Measurements from ENCODE around the gene C2CD4D.
A peak's percentile ranks its signal among the peaks of the same experiment; 100 is the strongest.

Gene C2CD4D

DNA sequence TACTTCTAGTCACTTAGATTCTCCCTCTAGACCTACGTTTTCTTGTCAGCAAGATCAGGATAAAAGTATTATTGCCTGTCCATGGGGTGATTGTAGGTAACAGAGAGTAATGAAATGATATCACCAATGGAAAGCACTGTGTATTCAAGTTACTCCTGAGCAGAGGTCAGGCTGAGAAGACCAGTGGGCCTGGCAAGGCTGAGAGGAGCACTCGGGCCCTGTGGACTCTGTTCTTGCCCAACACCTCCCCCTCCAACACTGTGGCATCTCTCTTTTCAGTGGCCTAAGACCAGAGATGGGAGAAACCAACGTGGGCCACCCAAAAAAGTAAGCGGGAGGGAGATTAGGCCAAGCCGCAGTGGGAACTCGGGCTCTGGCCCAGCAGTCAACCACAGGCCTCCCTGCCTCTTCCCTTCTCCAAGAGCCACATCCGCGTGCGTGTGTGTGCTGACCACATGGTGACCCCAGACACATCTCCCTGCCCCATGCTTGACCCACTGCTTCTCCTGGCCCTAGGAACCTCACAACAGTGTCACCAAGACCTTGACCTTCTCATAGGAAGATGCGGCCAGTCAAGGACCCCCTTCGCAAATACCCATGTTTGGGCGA, 20.3 kb downstream of the C2CD4D start:
- no peak overlapping the region for H3K4me3 ChIP-seq (ENCODE audit: insufficient read depth in 1 of 2, low read depth in 1 of 2, low read length in 2 of 2)
- H3K14ac ChIP-seq (ENCODE audit: low read length in 2 of 2): no peak overlapping the region
- H3K27ac ChIP-seq (ENCODE audit: low read length, poor library complexity, severe bottlenecking): no peak overlapping the region
- H3K27me3 ChIP-seq (ENCODE audit: control insufficient read depth in 1 of 2, insufficient read depth in 1 of 2, low read length in 2 of 2): peaks cover 66 to 75% of the 10 kb centered on the region in 2 experiments
- H3K4ac ChIP-seq (ENCODE audit: low read depth in 1 of 2, low read length in 2 of 2): no peak overlapping the region
- H2BK12ac ChIP-seq (ENCODE audit: low read length in 2 of 2): no peak overlapping the region
- H2AFZ ChIP-seq (ENCODE audit: low read depth, low read length): no peak overlapping the region
- 87% methylated on average over 11 of the region's 12 CpGs for WGBS
- H2BK5ac ChIP-seq (ENCODE audit: low read depth, low read length, poor library complexity, severe bottlenecking): no peak overlapping the region
- H3K23ac ChIP-seq (ENCODE audit: low read length in 2 of 2): no peak overlapping the region
- H3K4me2 ChIP-seq (ENCODE audit: low read length, poor library complexity, severe bottlenecking): no peak overlapping the region
- no peak overlapping the region for H3K18ac ChIP-seq (ENCODE audit: low read depth in 1 of 2, low read length in 2 of 2)
- no peak overlapping the region for H4K91ac ChIP-seq (ENCODE audit: low read length)
- no peaks in the 10 kb centered on the region for H3K36me3 ChIP-seq (ENCODE audit: control insufficient read depth in 1 of 2, insufficient read depth in 2 of 2, low read depth in 1 of 2, low read length in 2 of 2)
- H2BK15ac ChIP-seq (ENCODE audit: low read depth, poor library complexity, severe bottlenecking): no peak overlapping the region
- no peak overlapping the region for H2BK120ac ChIP-seq (ENCODE audit: low read depth, low read length)
- no peaks in the 10 kb centered on the region for H3K9me3 ChIP-seq (ENCODE audit: control insufficient read depth, low read length)
- no peaks in the 10 kb centered on the region for H3K79me1 ChIP-seq (replicated peaks; ENCODE audit: low read length, poor library complexity, severe bottlenecking)
- no peak for DNase-seq
- no peak overlapping the region for H2AK5ac ChIP-seq (ENCODE audit: low read length, severe bottlenecking)
- H3K9ac ChIP-seq (ENCODE audit: low read length): no peak overlapping the region
- peaks cover 2% of the 10 kb centered on the region for H3K4me1 ChIP-seq (ENCODE audit: control insufficient read depth, insufficient read depth, low read depth, low read length)
- H4K8ac ChIP-seq (ENCODE audit: low read length): no peak overlapping the region

DNA sequence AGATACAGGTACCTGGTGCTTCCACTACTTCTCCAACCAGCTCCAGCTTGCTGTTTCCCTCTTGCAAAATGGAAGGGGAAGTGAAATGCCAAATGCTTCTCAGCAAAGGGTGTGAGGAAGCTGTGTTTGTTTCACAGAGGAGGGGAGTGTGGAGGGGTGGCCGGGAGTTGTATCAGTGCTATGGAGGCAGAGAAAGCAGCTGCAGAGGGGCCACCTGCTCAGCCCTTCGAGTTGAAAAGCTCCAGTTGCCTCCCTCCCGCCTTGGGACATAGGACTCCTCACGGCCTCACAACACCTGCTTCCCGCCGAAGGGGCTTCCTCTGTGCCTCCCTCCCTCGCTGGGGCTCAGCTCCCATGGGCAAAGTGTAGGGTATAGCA, 22.3 kb downstream of the C2CD4D start:
- Histone ChIP-seq H2BK5ac (ENCODE audit: low read depth, low read length, poor library complexity, severe bottlenecking) (no peak overlapping the region), H3K9ac (ENCODE audit: low read length) (no peak overlapping the region), H2BK15ac (ENCODE audit: low read depth, poor library complexity, severe bottlenecking) (no peak overlapping the region), H3K18ac (ENCODE audit: low read depth in 1 of 2, low read length in 2 of 2) (no peak overlapping the region), H3K4me2 (ENCODE audit: low read length, poor library complexity, severe bottlenecking) (no peak overlapping the region), H4K91ac (ENCODE audit: low read length) (no peak overlapping the region), H3K23ac (ENCODE audit: low read length in 2 of 2) (no peak overlapping the region), H2BK120ac (ENCODE audit: low read depth, low read length) (no peak overlapping the region), H2AFZ (ENCODE audit: low read depth, low read length) (no peak overlapping the region), H3K36me3 (ENCODE audit: control insufficient read depth in 1 of 2, insufficient read depth in 2 of 2, low read depth in 1 of 2, low read length in 2 of 2) (no peaks in the 10 kb centered on the region), H3K4ac (ENCODE audit: low read depth in 1 of 2, low read length in 2 of 2) (no peak overlapping the region), H3K14ac (ENCODE audit: low read length in 2 of 2) (no peak overlapping the region), H4K8ac (ENCODE audit: low read length) (no peak overlapping the region), H3K79me1 (replicated peaks; ENCODE audit: low read length, poor library complexity, severe bottlenecking) (no peaks in the 10 kb centered on the region), H2AK5ac (ENCODE audit: low read length, severe bottlenecking) (no peak overlapping the region), H3K9me3 (ENCODE audit: control insufficient read depth, low read length) (no peaks in the 10 kb centered on the region), H3K27ac (ENCODE audit: low read length, poor library complexity, severe bottlenecking) (no peak overlapping the region), H3K27me3 (ENCODE audit: control insufficient read depth in 1 of 2, insufficient read depth in 1 of 2, low read length in 2 of 2) (peaks cover 60 to 73% of the 10 kb centered on the region in 2 experiments), H3K4me3 (ENCODE audit: insufficient read depth in 1 of 2, low read depth in 1 of 2, low read length in 2 of 2) (no peak overlapping the region), H3K4me1 (ENCODE audit: control insufficient read depth, insufficient read depth, low read depth, low read length) (no peaks in the 10 kb centered on the region), H2BK12ac (ENCODE audit: low read length in 2 of 2) (no peak overlapping the region)
- DNase-seq: no peak
- 87% methylated on average over 6 of the region's 7 CpGs for WGBS

DNA sequence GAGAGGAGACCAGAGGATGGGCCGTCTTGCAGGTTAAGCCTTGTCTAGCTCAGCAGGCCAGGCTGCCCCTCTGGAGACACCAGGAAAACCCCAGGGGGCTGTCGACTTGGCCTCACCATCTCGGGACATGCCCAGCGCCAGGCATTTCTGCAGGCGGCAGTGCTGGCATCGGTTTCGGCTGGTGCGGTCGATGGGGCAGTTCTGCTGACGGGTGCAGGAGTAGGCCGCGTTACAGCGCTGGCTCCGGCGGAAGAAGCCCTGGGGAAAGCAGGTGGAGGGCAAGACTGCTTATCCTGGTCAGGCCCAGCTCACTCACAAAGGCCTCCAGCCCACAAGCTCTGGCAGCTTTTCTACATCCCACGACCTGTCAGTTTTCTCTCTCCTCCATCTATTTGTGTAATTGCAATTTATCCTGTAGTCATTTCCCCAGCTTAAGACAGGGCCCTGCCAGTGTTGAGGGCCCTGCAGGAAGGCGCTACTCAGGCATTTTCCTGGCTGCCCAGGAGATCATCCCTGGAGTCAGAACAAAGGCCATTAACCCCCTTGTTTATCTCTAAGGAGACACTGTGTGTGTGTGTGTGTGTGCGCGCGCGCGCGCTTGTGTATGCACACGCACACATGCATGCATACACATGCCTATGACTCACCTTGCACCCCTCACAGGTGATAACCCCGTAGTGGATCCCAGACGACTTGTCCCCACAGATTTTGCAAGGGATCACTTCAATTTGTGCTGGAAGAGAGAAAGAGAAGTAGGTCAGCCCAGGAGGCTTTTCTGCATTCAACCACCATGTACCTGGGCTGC, 22.9 kb downstream of the C2CD4D start:
- no peak overlapping the region for H2AFZ ChIP-seq (ENCODE audit: low read depth, low read length)
- H2BK5ac ChIP-seq (ENCODE audit: low read depth, low read length, poor library complexity, severe bottlenecking): no peak overlapping the region
- no peak for DNase-seq
- no peak overlapping the region for H2BK120ac ChIP-seq (ENCODE audit: low read depth, low read length)
- H3K4me2 ChIP-seq (ENCODE audit: low read length, poor library complexity, severe bottlenecking): no peak overlapping the region
- H4K91ac ChIP-seq (ENCODE audit: low read length): no peak overlapping the region
- no peak overlapping the region for H3K9ac ChIP-seq (ENCODE audit: low read length)
- no peak overlapping the region for H3K18ac ChIP-seq (ENCODE audit: low read depth in 1 of 2, low read length in 2 of 2)
- no peaks in the 10 kb centered on the region for H3K79me1 ChIP-seq (replicated peaks; ENCODE audit: low read length, poor library complexity, severe bottlenecking)
- H3K27ac ChIP-seq (ENCODE audit: low read length, poor library complexity, severe bottlenecking): no peak overlapping the region
- H3K4me1 ChIP-seq (ENCODE audit: control insufficient read depth, insufficient read depth, low read depth, low read length): no peaks in the 10 kb centered on the region
- H3K23ac ChIP-seq (ENCODE audit: low read length in 2 of 2): no peak overlapping the region
- H3K36me3 ChIP-seq (ENCODE audit: control insufficient read depth in 1 of 2, insufficient read depth in 2 of 2, low read depth in 1 of 2, low read length in 2 of 2): no peaks in the 10 kb centered on the region
- H3K9me3 ChIP-seq (ENCODE audit: control insufficient read depth, low read length): no peaks in the 10 kb centered on the region
- 91% methylated on average over 17 of the region's 26 CpGs for WGBS
- H2AK5ac ChIP-seq (ENCODE audit: low read length, severe bottlenecking): no peak overlapping the region
- no peak overlapping the region for H4K8ac ChIP-seq (ENCODE audit: low read length)
- H2BK12ac ChIP-seq (ENCODE audit: low read length in 2 of 2): no peak overlapping the region
- H3K4ac ChIP-seq (ENCODE audit: low read depth in 1 of 2, low read length in 2 of 2): no peak overlapping the region
- no peak overlapping the region for H2BK15ac ChIP-seq (ENCODE audit: low read depth, poor library complexity, severe bottlenecking)
- H3K14ac ChIP-seq (ENCODE audit: low read length in 2 of 2): no peak overlapping the region
- no peak overlapping the region for H3K4me3 ChIP-seq (ENCODE audit: insufficient read depth in 1 of 2, low read depth in 1 of 2, low read length in 2 of 2)
- H3K27me3 ChIP-seq (ENCODE audit: control insufficient read depth in 1 of 2, insufficient read depth in 1 of 2, low read length in 2 of 2): peaks cover 58 to 69% of the 10 kb centered on the region in 2 experiments

DNA sequence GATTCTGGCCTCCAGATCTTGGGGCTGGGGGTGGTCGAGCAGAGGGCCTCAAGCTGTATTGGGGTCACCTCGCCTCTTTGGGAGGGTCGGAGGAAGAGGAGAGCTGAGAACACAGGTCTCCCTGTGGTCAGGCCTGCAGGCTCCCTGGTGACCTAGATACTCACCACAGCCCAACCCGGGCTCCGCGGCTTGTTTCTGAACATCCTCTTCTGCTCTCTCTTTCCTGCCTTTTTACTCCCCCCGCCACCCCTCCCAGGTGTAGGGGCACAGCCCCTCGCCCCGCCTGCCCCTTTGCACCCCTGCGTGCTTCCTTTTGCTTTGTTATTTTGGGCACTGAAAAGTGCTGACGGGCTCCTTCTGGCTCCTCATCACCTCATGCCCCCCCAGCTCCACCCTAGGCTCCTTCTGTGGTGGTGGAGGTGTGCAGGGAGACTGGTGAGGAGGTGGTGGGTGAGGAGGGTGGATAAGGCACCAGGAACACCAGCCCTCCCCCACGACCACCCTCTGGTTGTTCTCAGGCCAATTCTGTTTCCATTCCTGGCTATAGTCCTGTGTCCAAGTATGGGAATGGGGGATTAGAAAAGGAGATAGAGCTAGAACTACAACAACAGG, 23.8 kb downstream of the C2CD4D start:
- 81% methylated on average over 8 of the region's 12 CpGs for WGBS
- Histone ChIP-seq H2BK15ac (ENCODE audit: low read depth, poor library complexity, severe bottlenecking) (no peak overlapping the region), H3K79me1 (replicated peaks; ENCODE audit: low read length, poor library complexity, severe bottlenecking) (no peaks in the 10 kb centered on the region), H2BK120ac (ENCODE audit: low read depth, low read length) (no peak overlapping the region), H3K18ac (ENCODE audit: low read depth in 1 of 2, low read length in 2 of 2) (no peak overlapping the region), H3K9me3 (ENCODE audit: control insufficient read depth, low read length) (no peaks in the 10 kb centered on the region), H2AFZ (ENCODE audit: low read depth, low read length) (no peak overlapping the region), H2BK12ac (ENCODE audit: low read length in 2 of 2) (no peak overlapping the region), H4K8ac (ENCODE audit: low read length) (no peak overlapping the region), H3K23ac (ENCODE audit: low read length in 2 of 2) (peak overlapping the region in 1 of 2 experiments; percentile 9), H3K4me3 (ENCODE audit: insufficient read depth in 1 of 2, low read depth in 1 of 2, low read length in 2 of 2) (no peak overlapping the region), H3K14ac (ENCODE audit: low read length in 2 of 2) (no peak overlapping the region), H3K4me2 (ENCODE audit: low read length, poor library complexity, severe bottlenecking) (no peak overlapping the region), H3K27me3 (ENCODE audit: control insufficient read depth in 1 of 2, insufficient read depth in 1 of 2, low read length in 2 of 2) (peaks cover 55 to 72% of the 10 kb centered on the region in 2 experiments), H2BK5ac (ENCODE audit: low read depth, low read length, poor library complexity, severe bottlenecking) (no peak overlapping the region), H2AK5ac (ENCODE audit: low read length, severe bottlenecking) (no peak overlapping the region), H4K91ac (ENCODE audit: low read length) (no peak overlapping the region), H3K27ac (ENCODE audit: low read length, poor library complexity, severe bottlenecking) (no peak overlapping the region), H3K4ac (ENCODE audit: low read depth in 1 of 2, low read length in 2 of 2) (no peak overlapping the region), H3K36me3 (ENCODE audit: control insufficient read depth in 1 of 2, insufficient read depth in 2 of 2, low read depth in 1 of 2, low read length in 2 of 2) (no peaks in the 10 kb centered on the region), H3K4me1 (ENCODE audit: control insufficient read depth, insufficient read depth, low read depth, low read length) (no peaks in the 10 kb centered on the region), H3K9ac (ENCODE audit: low read length) (no peak overlapping the region)
- no peak for DNase-seq
